K562 (cell line): ENCODE data around the gene GH2. TPM values are rescaled to one million over a fixed set of nuclear protein-coding genes. Genes with fewer than 3 reads are reported as not detected.

Experiments
- ATF7 ChIP-seq: fragments of 450-650 bp; IDR thresholded peaks from 2 replicates; pipeline ENCODE4 v1.7.1; 2014; ENCODE audit warnings: mild to moderate bottlenecking, moderate library complexity
- BHLHE40 ChIP-seq: IDR thresholded peaks from 2 replicates; pipeline ENCODE4 v1.6.1; 2011; ENCODE audit warnings: low read length, improper control_type of control experiment
- BRD4 ChIP-seq: fragments of 200-600 bp; sonication (generic); IDR thresholded peaks from 2 replicates; pipeline ENCODE4 v1.6.1; 2017; ENCODE audit warnings: inconsistent platforms
- BRD9 ChIP-seq: fragments of 450-650 bp; IDR thresholded peaks from 2 replicates; pipeline ENCODE4 v1.6.1; 2018; ENCODE audit warnings: low read depth; ENCODE audit not compliant: partially characterized antibody
- CBFB ChIP-seq: sonication (generic); formaldehyde crosslinking; IDR thresholded peaks from 2 replicates; pipeline ENCODE4 v1.4.0; 2020; ENCODE audit warnings: mild to moderate bottlenecking, missing genetic modification reagents
- CCNT2 ChIP-seq: IDR thresholded peaks from 2 replicates; pipeline ENCODE4 v1.6.1; 2011; ENCODE audit warnings: borderline replicate concordance, low read depth, mild to moderate bottlenecking, moderate library complexity, mixed read lengths, low read length; ENCODE audit not compliant: insufficient read length; ENCODE audit errors: extremely low read depth
- HDAC2 ChIP-seq: fragments of 450-650 bp; IDR thresholded peaks from 2 replicates; pipeline ENCODE4 v1.6.1; 2016; ENCODE audit warnings: mild to moderate bottlenecking
- HNRNPL ChIP-seq: fragments of 200-400 bp; formaldehyde crosslinking; IDR thresholded peaks from 2 replicates; pipeline ENCODE4 v1.6.1; 2017; ENCODE audit warnings: low read depth, mild to moderate bottlenecking, low read length
- KLF6 ChIP-seq: fragments of 250-450 bp; sonication (Bioruptor Pico); IDR thresholded peaks from 2 replicates; pipeline ENCODE4 v1.4.0; 2020; ENCODE audit warnings: mild to moderate bottlenecking, moderate library complexity, borderline replicate concordance
- NEUROD1 ChIP-seq: fragments of 150-350 bp; IDR thresholded peaks from 2 replicates; pipeline ENCODE4 v1.6.1; 2014; ENCODE audit warnings: borderline replicate concordance, low read length, low read depth; ENCODE audit not compliant: partially characterized antibody
- PHB ChIP-seq: fragments of 250-450 bp; sonication (Bioruptor Pico); IDR thresholded peaks from 2 replicates; pipeline ENCODE4 v1.5.0; 2021
- RBM39 ChIP-seq: fragments of 200-400 bp; formaldehyde crosslinking; optimal IDR thresholded peaks from 2 replicates; pipeline ENCODE3; 2018; ENCODE audit warnings: low read depth, low read length
- SMAD3 ChIP-seq: fragments of 450-650 bp; formaldehyde crosslinking; conservative IDR thresholded peaks from 2 replicates; pipeline ENCODE4 v1.4.0; 2020; ENCODE audit warnings: mild to moderate bottlenecking
- SRSF3 ChIP-seq: fragments of 200-400 bp; formaldehyde crosslinking; IDR thresholded peaks from 2 replicates; pipeline ENCODE4 v1.6.1; 2016; ENCODE audit warnings: mild to moderate bottlenecking, low read length, moderate library complexity; ENCODE audit not compliant: insufficient read depth
- THRAP3 ChIP-seq: fragments of 450-650 bp; IDR thresholded peaks from 2 replicates; pipeline ENCODE4 v1.6.1; 2016; ENCODE audit warnings: mild to moderate bottlenecking, inconsistent platforms, borderline replicate concordance
- TRIM28 ChIP-seq: fragments of 450-650 bp; IDR thresholded peaks from 2 replicates; pipeline ENCODE4 v1.6.1; 2017
- ZBTB26 ChIP-seq: fragments of 450-650 bp; formaldehyde crosslinking; IDR thresholded peaks from 2 replicates; pipeline ENCODE4 v1.4.0; 2022; ENCODE audit warnings: missing genetic modification characterization
- ZBTB7A ChIP-seq: IDR thresholded peaks from 2 replicates; pipeline ENCODE4 v1.6.1; 2011; ENCODE audit warnings: low read depth, mild to moderate bottlenecking, low read length, moderate library complexity, borderline replicate concordance; ENCODE audit not compliant: control insufficient read depth
- ZNF224 ChIP-seq: sonication (generic); formaldehyde crosslinking; IDR thresholded peaks from 2 replicates; pipeline ENCODE4 v1.8.0; 2022; ENCODE audit warnings: mild to moderate bottlenecking, missing genetic modification reagents
- ZNF239 ChIP-seq: fragments of 250-450 bp; sonication (Bioruptor Pico); IDR thresholded peaks from 2 replicates; pipeline ENCODE4 v1.4.0; 2020; ENCODE audit warnings: mild to moderate bottlenecking
- ZNF583 ChIP-seq: fragments of 250-450 bp; sonication (Bioruptor Pico); IDR thresholded peaks from 2 replicates; pipeline ENCODE4 v1.4.0; 2020
- ZZZ3 ChIP-seq: fragments of 450-650 bp; IDR thresholded peaks from 2 replicates; pipeline ENCODE4 v1.6.1; 2016; ENCODE audit warnings: antibody characterized with exemption, mild to moderate bottlenecking, moderate library complexity
- polyA plus RNA-seq, 8 experiments: library from polyadenylated mRNA; depleted of rRNA in 4 of 8; stranded (reverse) in 5 of 8; unstranded in 3 of 8; fragments of >200 nt; fragmentation: Nextera tagmentation in 2 of 8; fragmentation: Illumina TruSeq in 1 of 8; extraction: Ambion mirVana in 2 of 8; extraction: Trizol in 1 of 8; gene quantifications; 2 replicates each; pipeline versions ENCODE4 v1.2.1 to v1.2.3, GENCODE V29; 2011 to 2014; ENCODE audit warnings: inconsistent platforms in 1 of 8, missing spikeins in 1 of 8
- total RNA-seq, 7 experiments: library from RNA; depleted of rRNA in 6 of 7; stranded (reverse); fragments of >200 nt in 6 of 7; fragmentation: Illumina TruSeq in 2 of 7; extraction: Trizol in 2 of 7; gene quantifications; 2 replicates each; pipeline versions ENCODE4 v1.2.1 to v1.2.3, GENCODE V29; 2011 to 2021; ENCODE audit warnings: low replicate concordance in 1 of 7
- TF ChIP-seq, protein P1 (sequence below): sonication (generic); formaldehyde crosslinking; IDR thresholded peaks from 2 replicates; pipeline ENCODE4 v1.8.0; 2022; ENCODE audit warnings: mild to moderate bottlenecking, missing genetic modification reagents
- TF ChIP-seq, protein P2 (sequence below): fragments of 250-450 bp; sonication (Bioruptor Pico); IDR thresholded peaks from 2 replicates; pipeline ENCODE4 v1.4.0; 2020; ENCODE audit warnings: borderline replicate concordance
- TF ChIP-seq, protein P3 (sequence below), 2 experiments: fragments of 450-650 bp; IDR thresholded peaks; 2 replicates each; pipeline ENCODE4 v1.6.1; 2016

Gene GH2
- total and polyA plus RNA-seq, 9 of the 15 experiments (the other 6 are each of a cell fraction or from before 2014, with no cell fraction given): not detected

DNA sequence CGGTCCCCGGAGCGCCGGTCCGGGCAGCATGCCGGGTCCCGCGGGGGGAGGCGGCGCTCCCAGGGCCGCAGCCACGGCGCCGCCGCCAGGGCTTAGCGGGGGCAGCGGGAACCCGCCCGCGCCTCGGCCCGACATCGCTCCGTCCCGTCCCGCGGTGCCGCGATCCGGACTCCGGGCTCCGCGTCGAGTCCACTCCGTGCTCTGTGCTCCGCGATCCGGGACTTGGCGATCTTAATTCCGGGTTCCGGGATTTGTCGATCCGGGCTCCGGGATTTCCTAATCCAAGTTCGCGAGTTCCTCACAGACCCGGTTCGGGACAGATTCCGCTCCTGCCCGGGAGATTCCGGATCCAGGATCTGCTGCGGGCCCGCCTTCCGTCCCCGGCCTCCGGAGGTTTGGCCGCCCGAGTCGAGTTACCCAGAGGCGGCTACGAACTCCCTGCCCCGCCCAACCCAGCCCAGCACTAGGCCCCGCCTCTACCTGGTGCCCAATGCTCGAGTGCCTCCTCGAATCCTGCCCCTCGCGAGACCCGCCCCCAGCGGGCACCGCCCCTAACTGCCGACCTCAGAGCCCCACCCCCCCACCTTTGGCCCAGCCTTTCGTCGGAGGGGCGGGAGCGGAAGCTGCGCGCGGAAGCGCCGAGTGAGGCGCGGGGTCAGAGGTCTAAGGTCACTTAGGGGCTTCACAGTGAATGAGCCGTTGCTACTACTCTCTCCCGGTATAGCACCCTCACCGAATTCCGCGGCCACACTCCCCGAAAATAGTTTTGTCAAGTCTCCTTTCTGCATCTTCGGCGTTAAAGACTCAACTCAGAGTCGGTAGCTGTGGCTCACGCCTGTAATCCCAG, 39.0 kb downstream of the GH2 start, which contains the start of gene SMARCD2 (continued):
- TF ChIP-seq ZNF583 (CRISPR knock-in tag): peak; percentile 84
- TF ChIP-seq HDAC2: peak; percentile 65
- peak; percentile 71 for TF ChIP-seq ZNF239
- TF ChIP-seq ZBTB7A: peak; percentile 98
- TF ChIP-seq, protein P1, sequence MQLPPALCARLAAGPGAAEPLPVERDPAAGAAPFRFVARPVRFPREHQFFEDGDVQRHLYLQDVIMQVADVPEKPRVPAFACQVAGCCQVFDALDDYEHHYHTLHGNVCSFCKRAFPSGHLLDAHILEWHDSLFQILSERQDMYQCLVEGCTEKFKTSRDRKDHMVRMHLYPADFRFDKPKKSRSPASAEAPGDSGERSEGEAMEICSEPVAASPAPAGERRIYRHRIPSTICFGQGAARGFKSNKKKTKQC: peak; percentile 66
- TF ChIP-seq CCNT2: peak; percentile 93
- TF ChIP-seq CBFB: no peak
- peak; percentile 81; the same call in 1 of the 2 replicates for TF ChIP-seq SMAD3 (CRISPR knock-in tag)
- TF ChIP-seq HNRNPL: peak; percentile 17; the same call in 1 of the 2 replicates
- no peak for TF ChIP-seq SRSF3
- no peak for TF ChIP-seq PHB (CRISPR knock-in tag)
- TF ChIP-seq TRIM28: peak; percentile 89
- no peak for TF ChIP-seq ZBTB26 (CRISPR knock-in tag)
- peak; percentile 45 for TF ChIP-seq BRD9
- peak; percentile 76; the same call in 1 of the 2 replicates for TF ChIP-seq KLF6 (CRISPR knock-in tag)
- TF ChIP-seq ZNF224 (CRISPR knock-in tag): no peak
- TF ChIP-seq THRAP3: peak; percentile 100
- peak; percentile 100 for TF ChIP-seq NEUROD1
- peak; percentile 84 for TF ChIP-seq ATF7
- TF ChIP-seq, protein P2, sequence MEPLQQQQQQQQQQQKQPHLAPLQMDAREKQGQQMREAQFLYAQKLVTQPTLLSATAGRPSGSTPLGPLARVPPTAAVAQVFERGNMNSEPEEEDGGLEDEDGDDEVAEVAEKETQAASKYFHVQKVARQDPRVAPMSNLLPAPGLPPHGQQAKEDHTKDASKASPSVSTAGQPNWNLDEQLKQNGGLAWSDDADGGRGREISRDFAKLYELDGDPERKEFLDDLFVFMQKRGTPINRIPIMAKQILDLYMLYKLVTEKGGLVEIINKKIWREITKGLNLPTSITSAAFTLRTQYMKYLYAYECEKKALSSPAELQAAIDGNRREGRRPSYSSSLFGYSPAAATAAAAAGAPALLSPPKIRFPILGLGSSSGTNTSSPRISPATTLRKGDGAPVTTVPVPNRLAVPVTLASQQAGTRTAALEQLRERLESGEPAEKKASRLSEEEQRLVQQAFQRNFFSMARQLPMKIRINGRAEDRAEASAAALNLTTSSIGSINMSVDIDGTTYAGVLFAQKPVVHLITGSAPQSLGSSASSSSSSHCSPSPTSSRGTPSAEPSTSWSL (CRISPR knock-in tag): peak; percentile 94; the same call in 1 of the 2 replicates
- TF ChIP-seq RBM39: peak; percentile 59
- TF ChIP-seq, protein P3, sequence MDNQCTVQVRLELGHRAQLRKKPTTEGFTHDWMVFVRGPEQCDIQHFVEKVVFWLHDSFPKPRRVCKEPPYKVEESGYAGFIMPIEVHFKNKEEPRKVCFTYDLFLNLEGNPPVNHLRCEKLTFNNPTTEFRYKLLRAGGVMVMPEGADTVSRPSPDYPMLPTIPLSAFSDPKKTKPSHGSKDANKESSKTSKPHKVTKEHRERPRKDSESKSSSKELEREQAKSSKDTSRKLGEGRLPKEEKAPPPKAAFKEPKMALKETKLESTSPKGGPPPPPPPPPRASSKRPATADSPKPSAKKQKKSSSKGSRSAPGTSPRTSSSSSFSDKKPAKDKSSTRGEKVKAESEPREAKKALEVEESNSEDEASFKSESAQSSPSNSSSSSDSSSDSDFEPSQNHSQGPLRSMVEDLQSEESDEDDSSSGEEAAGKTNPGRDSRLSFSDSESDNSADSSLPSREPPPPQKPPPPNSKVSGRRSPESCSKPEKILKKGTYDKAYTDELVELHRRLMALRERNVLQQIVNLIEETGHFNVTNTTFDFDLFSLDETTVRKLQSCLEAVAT (IDR thresholded peaks at IDR 0.05): peak in 1 of 2 experiments; percentile 69; a peak in 2 of 4 replicates
- peak; percentile 74 for TF ChIP-seq ZZZ3
- TF ChIP-seq BHLHE40: peak; percentile 29; the same call in 1 of the 2 replicates
- no peak; the same call in 1 of the 2 replicates for TF ChIP-seq BRD4
